Measurements from ENCODE around the gene MTAP.

DNA sequence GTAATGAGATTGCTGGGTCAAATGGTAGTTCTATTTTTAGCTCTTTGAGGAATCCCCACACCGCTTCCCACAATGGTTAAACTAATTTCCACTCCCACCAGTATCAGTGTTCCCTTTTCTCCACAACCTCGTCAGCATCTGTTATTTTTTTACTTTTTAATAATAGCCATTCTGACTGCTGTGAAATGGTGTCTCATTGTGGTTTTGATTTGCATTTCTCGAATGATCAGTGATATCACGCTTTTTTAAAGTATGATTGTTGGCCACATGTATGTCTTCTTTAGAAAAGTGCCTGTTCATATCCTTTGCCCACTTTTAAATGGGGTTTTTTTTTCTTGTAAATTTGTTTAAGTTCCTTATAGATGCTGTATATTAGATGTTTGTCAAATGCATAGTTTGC is 73.5 kb downstream of the MTAP start:
- TF ChIP-seq CTCF (IDR thresholded peaks at IDR 0.05; ENCODE audit: low read depth, low read length) (no peak), EZH2phosphoT487 (IDR thresholded peaks at IDR 0.05; ENCODE audit: low read depth) (no peak)
